Stimulated activated CD4-positive, alpha-beta T cell treated with anti-CD3 and anti-CD28 coated beads, Interleukin-2, amount 100 ng/mL, for 24 hours (primary cell): ENCODE results near the gene ASB11.
"Not testable (repeated sequence)": the region's sequence is repeated elsewhere in the genome, so short reads cannot be mapped to it uniquely, and the experiment has no call there.

Experiments used
- DNase-seq, 2 donors: peaks; one replicate each; pipeline ENCODE4 v3.0.0-alpha.2; 2020

ASB11 gene

DNA sequence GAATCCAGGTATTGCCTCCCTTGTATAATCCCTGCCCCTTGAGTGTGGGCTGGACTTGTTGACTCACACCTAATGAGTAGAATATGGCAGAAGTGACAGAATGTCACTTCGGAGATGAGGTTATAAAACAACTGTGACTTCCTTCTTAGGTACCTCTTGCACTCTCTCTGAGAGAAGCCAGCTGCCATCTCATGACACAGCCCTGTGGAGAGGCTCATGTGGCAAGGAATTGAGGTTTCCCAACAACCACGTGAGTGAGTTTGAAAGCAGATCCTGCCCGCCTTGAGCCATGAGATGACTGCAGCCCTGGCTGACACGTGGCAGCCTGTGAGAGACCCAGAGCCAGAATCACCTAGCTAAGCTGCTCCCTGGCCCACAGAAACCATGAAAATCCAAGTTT lies 13.5 kb downstream of the ASB11 start:
- peak in 1 of 2 donors; percentile 16 for DNase-seq

- no peak for DNase-seq
Observed at GRCh38 chrX:15299941-15300851, 15.2 kb downstream of the ASB11 start.

DNA sequence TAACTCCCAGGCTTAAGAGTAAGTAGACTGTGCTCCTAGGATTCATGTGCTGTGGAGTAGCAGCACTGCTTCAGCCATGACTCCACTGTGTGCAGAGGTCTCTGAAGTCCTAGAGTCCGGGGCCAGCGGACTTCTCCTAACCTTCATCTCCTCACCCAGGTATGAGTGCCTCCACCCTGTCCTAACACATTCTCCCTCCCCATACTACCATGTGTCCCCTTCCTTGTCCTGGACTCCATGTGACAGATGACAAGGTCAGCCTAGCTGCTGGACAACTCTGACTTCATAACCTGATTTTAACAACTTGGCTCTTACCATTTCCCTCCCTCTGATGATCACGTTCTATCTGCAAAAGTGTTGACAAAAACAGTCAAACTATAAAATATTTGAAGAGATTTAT lies 16.7 kb downstream of the ASB11 start:
- no peak for DNase-seq

DNA sequence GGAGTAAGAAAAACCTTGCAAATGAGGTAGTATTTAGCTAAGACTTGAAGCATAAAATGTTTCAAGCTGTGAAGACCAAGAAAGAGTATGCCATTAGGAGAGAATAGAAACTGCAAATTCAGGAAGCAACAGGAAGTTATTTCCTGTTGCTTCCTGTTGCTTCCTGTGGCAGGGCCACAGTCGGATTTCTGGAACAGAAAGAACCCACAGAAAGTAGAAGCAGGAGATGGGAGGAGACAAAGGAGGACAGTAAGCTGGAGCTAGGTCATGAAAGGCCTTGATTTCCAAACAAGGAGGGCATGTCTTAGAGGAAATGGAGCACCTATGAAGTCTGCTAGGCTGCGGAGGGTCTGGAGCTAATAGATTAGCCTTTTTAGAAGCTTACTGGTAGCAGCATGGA lies 17.2 kb downstream of the ASB11 start:
- DNase-seq = no peak

DNA sequence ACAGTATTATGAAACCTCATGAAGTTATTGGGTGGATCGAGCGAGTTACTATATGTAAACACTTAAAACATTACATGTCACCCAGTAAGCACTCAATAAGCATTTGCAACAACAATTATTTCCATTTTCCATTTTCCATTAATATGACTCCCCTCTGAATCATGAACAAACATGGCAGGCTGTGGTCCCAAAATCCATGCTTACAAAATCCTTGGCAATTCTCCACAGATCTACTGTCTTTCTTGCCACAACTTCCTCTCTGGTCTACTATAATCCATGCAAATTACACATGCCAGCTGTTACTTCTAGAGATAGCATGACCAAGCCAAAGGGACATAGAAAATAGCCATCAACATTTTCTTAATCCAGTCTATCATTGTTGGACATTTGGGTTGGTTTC lies 22.0 kb downstream of the ASB11 start:
- DNase-seq = no peak

- no peak for DNase-seq
Observed at GRCh38 chrX:15292861-15293260, 22.6 kb downstream of the ASB11 start.

DNA sequence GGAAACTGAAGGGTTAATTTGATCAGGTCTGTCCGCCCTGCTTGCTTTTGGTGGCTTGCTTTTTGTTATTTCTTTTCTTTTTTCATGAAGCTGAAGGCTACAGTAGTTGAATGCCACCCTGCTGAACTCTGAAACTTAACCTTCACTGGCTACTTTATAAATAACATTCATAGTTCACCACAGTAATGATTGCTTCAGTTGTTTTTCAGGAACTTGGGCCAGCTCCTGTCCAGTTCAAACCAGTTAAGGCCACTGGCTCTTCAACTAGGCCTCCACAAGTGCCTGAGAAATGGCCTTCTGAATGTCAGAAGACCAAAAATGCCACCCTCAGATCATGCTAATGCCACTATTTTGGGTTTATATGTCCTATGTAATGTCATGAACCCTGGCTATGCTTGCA lies 37.8 kb downstream of the ASB11 start:
- no peak for DNase-seq

GRCh38 chrX:15274946-15275345 lies 40.5 kb downstream of the ASB11 start:
- no peak for DNase-seq

- not testable (repeated sequence) for DNase-seq
Observed at GRCh38 chrX:15273275-15273674, 42.2 kb downstream of the ASB11 start.

DNA sequence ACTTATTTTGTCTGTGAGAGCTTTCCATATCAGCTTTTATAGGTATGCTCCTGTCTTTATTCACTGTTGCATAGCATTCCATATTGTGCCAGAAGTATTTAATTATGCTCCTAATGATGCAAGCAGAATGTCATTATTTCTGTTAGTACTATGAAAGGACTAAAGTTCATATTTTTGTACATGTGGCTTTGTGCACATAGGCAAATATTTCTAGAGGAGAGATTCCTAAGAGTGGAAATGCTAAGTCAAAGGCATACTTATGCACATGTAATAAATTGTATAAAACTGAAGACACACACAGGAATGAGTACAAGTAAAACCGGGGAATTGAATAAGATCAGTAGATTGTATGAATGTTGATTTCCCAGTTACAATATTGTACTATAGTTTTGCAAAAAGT lies 43.7 kb downstream of the ASB11 start:
- no peak for DNase-seq

DNA sequence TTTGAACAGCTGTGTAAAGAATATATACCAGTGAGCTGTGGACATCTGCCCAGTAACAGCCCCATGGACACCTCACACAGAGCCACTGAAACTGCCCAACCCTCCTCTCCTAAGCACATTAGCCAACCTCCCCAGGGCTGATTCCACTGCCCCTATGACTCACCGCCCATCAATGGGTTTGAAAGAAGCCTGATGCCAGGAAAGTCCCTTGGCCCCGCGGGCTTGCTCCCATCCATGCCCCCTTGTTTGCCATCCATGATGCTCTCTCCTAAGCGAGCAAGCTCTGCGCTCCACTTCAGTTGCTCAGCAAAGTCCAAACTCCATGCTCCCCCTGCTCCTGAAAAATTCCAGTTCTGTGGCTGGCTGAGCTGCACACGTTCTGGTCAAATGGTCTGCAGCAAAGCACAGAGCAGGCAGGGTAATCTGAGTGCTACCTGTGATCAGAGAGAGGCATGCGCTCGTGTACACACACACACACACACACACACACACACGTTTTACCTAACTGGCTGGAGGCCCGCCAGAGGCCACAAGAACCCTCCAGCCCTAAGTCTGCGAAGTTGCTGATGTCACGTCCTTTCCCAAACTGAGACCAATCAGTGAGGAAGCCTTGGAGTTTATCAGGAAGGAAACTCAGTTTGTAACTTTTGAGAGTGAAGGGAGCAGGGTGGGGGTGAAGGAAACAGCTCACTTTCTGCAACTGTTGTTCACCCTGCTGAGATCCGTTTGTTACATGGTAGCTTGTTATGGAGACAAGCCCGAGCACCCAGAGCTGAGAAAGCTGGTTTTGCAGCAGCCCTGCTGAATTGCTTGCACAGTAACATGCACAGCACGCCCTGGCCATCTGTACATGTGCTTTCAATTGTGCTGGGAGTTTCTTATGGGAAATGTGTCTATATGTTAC lies 45.6 kb downstream of the ASB11 start, which contains the start of gene ASB9:
TSS of gene ASB9 (minus strand) at position 466 of the 904 bp plus-strand sequence. CDS start at position 257, 209 bp downstream.
- DNase-seq = no peak

DNA sequence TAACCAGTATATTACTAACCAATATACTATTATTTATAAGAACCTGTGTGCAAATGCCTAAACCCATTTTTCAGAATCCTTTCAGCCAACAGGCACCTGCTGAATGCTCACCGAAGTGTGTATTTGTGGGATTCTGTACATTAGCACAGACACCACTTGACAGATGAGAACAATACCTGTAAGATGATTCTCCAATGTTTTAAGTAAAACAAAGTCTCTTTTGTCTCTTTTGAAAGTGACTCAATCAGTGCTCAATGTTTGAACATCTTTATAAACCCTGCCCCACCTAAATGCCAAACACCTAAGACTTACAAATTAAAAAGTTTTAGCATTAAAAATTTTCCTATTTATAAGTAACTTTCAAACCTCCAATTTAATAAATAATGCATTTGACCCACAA lies 46.3 kb downstream of the ASB11 start:
- no peak for DNase-seq

GRCh38 chrX:15254852-15255251 lies 60.6 kb downstream of the ASB11 start:
- no peak for DNase-seq

DNA sequence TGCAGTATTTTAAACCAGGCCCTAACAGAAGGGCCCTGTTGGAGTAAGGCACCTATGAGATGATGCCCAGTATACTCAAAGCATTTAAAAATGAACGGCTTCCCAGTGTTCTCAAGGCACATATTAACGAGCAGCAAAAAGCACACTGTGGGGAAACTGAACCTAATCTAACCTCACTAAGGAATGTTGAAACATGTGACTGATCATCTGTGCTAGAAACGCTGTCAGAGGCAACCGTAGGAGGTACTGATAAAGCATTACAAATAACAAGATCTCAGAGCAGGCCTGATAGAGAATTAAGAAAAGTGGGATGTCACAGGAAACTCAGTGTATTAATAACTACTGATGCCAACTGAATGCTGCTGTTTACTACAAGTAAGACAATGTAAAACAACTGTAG lies 69.5 kb downstream of the ASB11 start:
- no peak for DNase-seq

GRCh38 chrX:15244421-15244820 lies 71.0 kb downstream of the ASB11 start:
- no peak for DNase-seq

GRCh38 chrX:15242899-15243555 lies 72.4 kb downstream of the ASB11 start:
- DNase-seq = peak; percentile 18 to 48

DNA sequence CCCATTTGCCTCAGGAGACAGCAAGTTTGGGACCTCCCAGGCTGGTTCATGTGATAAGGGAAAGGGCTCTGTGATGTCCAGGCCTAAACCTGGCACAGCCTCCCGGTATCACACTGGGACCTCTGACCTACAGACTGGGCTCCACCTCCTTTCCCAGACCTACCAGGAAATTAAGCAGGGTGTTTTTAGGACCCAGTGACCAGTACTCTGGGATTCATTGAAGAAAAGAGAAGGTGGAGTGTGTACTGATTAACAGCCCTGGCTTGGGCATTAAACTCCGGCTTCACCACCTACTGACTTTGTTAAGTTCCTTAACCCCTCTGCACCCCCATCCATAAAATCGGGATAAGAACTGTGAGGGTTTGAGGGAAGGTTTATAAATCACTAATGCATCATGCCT lies 74.1 kb downstream of the ASB11 start:
- DNase-seq = no peak

- DNase-seq = no peak
Observed at GRCh38 chrX:15240414-15240813, 75.0 kb downstream of the ASB11 start.

DNA sequence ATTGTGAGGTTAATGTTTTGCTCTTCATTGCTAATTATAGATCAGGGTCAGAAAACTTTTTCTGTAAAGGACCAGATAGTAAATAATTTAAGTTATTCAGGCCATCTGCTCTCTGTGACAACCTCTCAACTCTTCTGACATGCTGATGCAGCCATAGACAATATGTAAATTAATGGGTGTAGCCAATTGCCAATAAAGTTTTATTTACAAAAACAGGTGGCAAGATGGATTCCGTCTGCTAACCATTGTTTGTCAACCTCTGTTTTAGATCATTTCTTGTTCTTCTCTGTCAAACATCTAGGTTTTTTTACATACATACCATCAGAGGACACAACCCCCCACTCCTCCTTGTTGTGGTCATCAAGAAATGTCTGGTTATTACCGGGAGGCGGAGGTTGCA lies 79.3 kb downstream of the ASB11 start:
- no peak for DNase-seq

GRCh38 chrX:15235001-15235400 lies 80.4 kb downstream of the ASB11 start:
- no peak for DNase-seq

GRCh38 chrX:15233416-15234015 lies 81.9 kb downstream of the ASB11 start:
- no peak for DNase-seq
